ENCODE data around the gene FAM3C.

Gene FAM3C

GRCh38 chr7:121304102-121304658, 91.9 kb downstream of the FAM3C start:
- no peak overlapping the region for H2AFZ ChIP-seq (ENCODE audit: low read length)
- H2AK5ac ChIP-seq (ENCODE audit: low read depth, low read length) = no peak overlapping the region
- no CpG with 5 or more reads among the region's 1 CpG for WGBS, 2 donors (ENCODE audit: extremely low coverage in 2 of 2, insufficient read length in 2 of 2, insufficient replicate concordance in 1 of 2)
- no peaks in the 10 kb centered on the region for H3K27me3 ChIP-seq (ENCODE audit: control insufficient read depth in 3 of 3, insufficient read depth in 3 of 3, low read depth in 1 of 3, low read length in 3 of 3)
- no peaks in the 10 kb centered on the region for H3K79me1 ChIP-seq (ENCODE audit: low read depth, low read length)
- H3K23ac ChIP-seq (ENCODE audit: low read depth, low read length, poor library complexity) = no peak overlapping the region
- H3K9me3 ChIP-seq (replicated peaks in 1 of 2; ENCODE audit: control insufficient read depth in 2 of 2, insufficient read depth in 1 of 2, low read depth in 1 of 2, low read length in 2 of 2) = no peaks in the 10 kb centered on the region
- no peak overlapping the region for H2BK15ac ChIP-seq (ENCODE audit: low read length)
- no peak overlapping the region for H3K4ac ChIP-seq (ENCODE audit: low read length)
- DNase-seq (ENCODE audit: low spot score) = no peak
- H2BK120ac ChIP-seq (ENCODE audit: low read depth, low read length) = no peak overlapping the region
- H3K27ac ChIP-seq (replicated peaks; ENCODE audit: low read length) = no peak overlapping the region
- no peaks in the 10 kb centered on the region for H3K4me1 ChIP-seq (ENCODE audit: control insufficient read depth in 2 of 2, insufficient read depth in 1 of 2, low read depth in 1 of 2, low read length in 2 of 2)
- no peaks in the 10 kb centered on the region for H3K36me3 ChIP-seq (replicated peaks in 1 of 2; ENCODE audit: control insufficient read depth in 2 of 2, insufficient read depth in 2 of 2, low read length in 2 of 2)
- H4K91ac ChIP-seq (ENCODE audit: low read depth, low read length, poor library complexity) = no peak overlapping the region
- no peak overlapping the region for H2BK12ac ChIP-seq (ENCODE audit: low read length)
- no peak overlapping the region for H3K14ac ChIP-seq (ENCODE audit: low read length)
- H4K8ac ChIP-seq (ENCODE audit: low read depth, low read length) = no peak overlapping the region
- no peak overlapping the region for H3K9ac ChIP-seq (ENCODE audit: low read depth, low read length, poor library complexity)
- H3K4me2 ChIP-seq (ENCODE audit: insufficient read depth, low read length, poor library complexity, severe bottlenecking) = no peak overlapping the region
- no peak overlapping the region for H2BK5ac ChIP-seq (ENCODE audit: low read length)
- no peak overlapping the region for H3K4me3 ChIP-seq (ENCODE audit: low read length in 2 of 2)
- H3K18ac ChIP-seq (ENCODE audit: low read length) = no peak overlapping the region

DNA sequence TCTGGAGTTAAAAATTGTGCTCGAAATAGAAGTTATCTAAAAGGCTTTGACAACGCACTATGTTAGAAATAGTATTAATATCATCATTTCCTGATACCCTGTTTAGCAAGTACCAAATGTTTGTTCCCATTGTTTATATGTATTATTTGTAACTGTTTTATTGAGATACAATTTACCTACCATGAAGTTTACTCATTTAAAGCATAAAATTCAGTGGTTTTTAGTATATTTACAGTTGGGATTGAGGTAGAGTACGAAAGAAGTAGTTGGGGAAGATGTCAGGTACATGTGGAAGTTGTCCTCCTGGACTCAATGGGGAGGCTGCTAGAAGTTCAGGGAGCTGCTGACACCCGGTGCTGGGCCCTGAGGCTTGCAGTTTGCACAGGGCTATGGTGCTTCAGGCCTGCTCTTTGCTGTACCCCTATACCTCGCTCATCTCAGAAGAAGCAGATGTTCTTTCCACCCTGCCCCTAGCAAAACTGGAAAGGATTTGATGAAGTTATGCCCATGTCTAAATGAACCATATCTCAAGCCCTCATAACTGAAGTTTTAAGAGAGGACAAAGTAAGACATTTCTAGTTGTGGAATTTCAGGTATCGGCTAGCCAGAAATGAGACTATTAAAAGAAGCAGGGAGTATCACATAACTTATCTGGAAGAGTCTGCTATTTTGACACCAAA, 92.5 kb downstream of the FAM3C start:
- Histone ChIP-seq H2AFZ (ENCODE audit: low read length) (no peak overlapping the region), H3K27ac (replicated peaks; ENCODE audit: low read length) (no peak overlapping the region), H3K23ac (ENCODE audit: low read depth, low read length, poor library complexity) (no peak overlapping the region), H3K4me1 (ENCODE audit: control insufficient read depth in 2 of 2, insufficient read depth in 1 of 2, low read depth in 1 of 2, low read length in 2 of 2) (no peaks in the 10 kb centered on the region), H2BK120ac (ENCODE audit: low read depth, low read length) (no peak overlapping the region), H2BK12ac (ENCODE audit: low read length) (no peak overlapping the region), H3K79me1 (ENCODE audit: low read depth, low read length) (no peaks in the 10 kb centered on the region), H3K4me2 (ENCODE audit: insufficient read depth, low read length, poor library complexity, severe bottlenecking) (no peak overlapping the region), H2BK15ac (ENCODE audit: low read length) (no peak overlapping the region), H3K9me3 (replicated peaks in 1 of 2; ENCODE audit: control insufficient read depth in 2 of 2, insufficient read depth in 1 of 2, low read depth in 1 of 2, low read length in 2 of 2) (no peaks in the 10 kb centered on the region), H4K8ac (ENCODE audit: low read depth, low read length) (no peak overlapping the region), H3K27me3 (ENCODE audit: control insufficient read depth in 3 of 3, insufficient read depth in 3 of 3, low read depth in 1 of 3, low read length in 3 of 3) (no peaks in the 10 kb centered on the region), H3K4ac (ENCODE audit: low read length) (no peak overlapping the region), H2AK5ac (ENCODE audit: low read depth, low read length) (no peak overlapping the region), H3K4me3 (ENCODE audit: low read length in 2 of 2) (no peak overlapping the region), H2BK5ac (ENCODE audit: low read length) (no peak overlapping the region), H4K91ac (ENCODE audit: low read depth, low read length, poor library complexity) (no peak overlapping the region), H3K36me3 (replicated peaks in 1 of 2; ENCODE audit: control insufficient read depth in 2 of 2, insufficient read depth in 2 of 2, low read length in 2 of 2) (no peaks in the 10 kb centered on the region), H3K14ac (ENCODE audit: low read length) (no peak overlapping the region), H3K9ac (ENCODE audit: low read depth, low read length, poor library complexity) (no peak overlapping the region), H3K18ac (ENCODE audit: low read length) (no peak overlapping the region)
- WGBS, 2 donors (ENCODE audit: extremely low coverage in 2 of 2, insufficient read length in 2 of 2, insufficient replicate concordance in 1 of 2) = 100% methylated on average over 1 of the region's 6 CpGs; no CpG with 5 or more reads in 1 of the 2 donors
- DNase-seq (ENCODE audit: low spot score) = no peak

- no peak overlapping the region for H3K4ac ChIP-seq (ENCODE audit: low read length)
- no peaks in the 10 kb centered on the region for H3K27me3 ChIP-seq (ENCODE audit: control insufficient read depth in 3 of 3, insufficient read depth in 3 of 3, low read depth in 1 of 3, low read length in 3 of 3)
- no peaks in the 10 kb centered on the region for H3K79me1 ChIP-seq (ENCODE audit: low read depth, low read length)
- no CpG with 5 or more reads among the region's 8 CpGs for WGBS, 2 donors (ENCODE audit: extremely low coverage in 2 of 2, insufficient read length in 2 of 2, insufficient replicate concordance in 1 of 2)
- H2BK5ac ChIP-seq (ENCODE audit: low read length) = no peak overlapping the region
- H2AK5ac ChIP-seq (ENCODE audit: low read depth, low read length) = no peak overlapping the region
- H3K36me3 ChIP-seq (replicated peaks in 1 of 2; ENCODE audit: control insufficient read depth in 2 of 2, insufficient read depth in 2 of 2, low read length in 2 of 2) = no peaks in the 10 kb centered on the region
- no peak overlapping the region for H3K18ac ChIP-seq (ENCODE audit: low read length)
- no peak overlapping the region for H3K4me2 ChIP-seq (ENCODE audit: insufficient read depth, low read length, poor library complexity, severe bottlenecking)
- no peak for DNase-seq (ENCODE audit: low spot score)
- no peak overlapping the region for H2BK15ac ChIP-seq (ENCODE audit: low read length)
- no peak overlapping the region for H3K14ac ChIP-seq (ENCODE audit: low read length)
- no peak overlapping the region for H2AFZ ChIP-seq (ENCODE audit: low read length)
- H3K23ac ChIP-seq (ENCODE audit: low read depth, low read length, poor library complexity) = no peak overlapping the region
- no peak overlapping the region for H3K9ac ChIP-seq (ENCODE audit: low read depth, low read length, poor library complexity)
- no peak overlapping the region for H3K27ac ChIP-seq (replicated peaks; ENCODE audit: low read length)
- no peak overlapping the region for H2BK120ac ChIP-seq (ENCODE audit: low read depth, low read length)
- H3K4me1 ChIP-seq (ENCODE audit: control insufficient read depth in 2 of 2, insufficient read depth in 1 of 2, low read depth in 1 of 2, low read length in 2 of 2) = peaks cover 0 to 1% of the 10 kb centered on the region in 2 donors
- no peak overlapping the region for H4K91ac ChIP-seq (ENCODE audit: low read depth, low read length, poor library complexity)
- H3K4me3 ChIP-seq (ENCODE audit: low read length in 2 of 2) = no peak overlapping the region
- no peak overlapping the region for H4K8ac ChIP-seq (ENCODE audit: low read depth, low read length)
- H2BK12ac ChIP-seq (ENCODE audit: low read length) = no peak overlapping the region
- no peaks in the 10 kb centered on the region for H3K9me3 ChIP-seq (replicated peaks in 1 of 2; ENCODE audit: control insufficient read depth in 2 of 2, insufficient read depth in 1 of 2, low read depth in 1 of 2, low read length in 2 of 2)
Observed at GRCh38 chr7:121302214-121302745, 93.8 kb downstream of the FAM3C start.

- Histone ChIP-seq H3K9me3 (replicated peaks in 1 of 2; ENCODE audit: control insufficient read depth in 2 of 2, insufficient read depth in 1 of 2, low read depth in 1 of 2, low read length in 2 of 2) (no peaks in the 10 kb centered on the region), H3K9ac (ENCODE audit: low read depth, low read length, poor library complexity) (no peak overlapping the region), H2BK15ac (ENCODE audit: low read length) (no peak overlapping the region), H3K14ac (ENCODE audit: low read length) (no peak overlapping the region), H3K4me3 (ENCODE audit: low read length in 2 of 2) (no peak overlapping the region), H2AFZ (ENCODE audit: low read length) (no peak overlapping the region), H3K4me1 (ENCODE audit: control insufficient read depth in 2 of 2, insufficient read depth in 1 of 2, low read depth in 1 of 2, low read length in 2 of 2) (peaks cover 0 to 1% of the 10 kb centered on the region in 2 donors), H2AK5ac (ENCODE audit: low read depth, low read length) (no peak overlapping the region), H3K27me3 (ENCODE audit: control insufficient read depth in 3 of 3, insufficient read depth in 3 of 3, low read depth in 1 of 3, low read length in 3 of 3) (no peaks in the 10 kb centered on the region), H2BK12ac (ENCODE audit: low read length) (no peak overlapping the region), H2BK5ac (ENCODE audit: low read length) (no peak overlapping the region), H4K91ac (ENCODE audit: low read depth, low read length, poor library complexity) (no peak overlapping the region), H3K4ac (ENCODE audit: low read length) (no peak overlapping the region), H3K23ac (ENCODE audit: low read depth, low read length, poor library complexity) (no peak overlapping the region), H3K27ac (replicated peaks; ENCODE audit: low read length) (no peak overlapping the region), H3K79me1 (ENCODE audit: low read depth, low read length) (no peaks in the 10 kb centered on the region), H2BK120ac (ENCODE audit: low read depth, low read length) (no peak overlapping the region), H4K8ac (ENCODE audit: low read depth, low read length) (no peak overlapping the region), H3K18ac (ENCODE audit: low read length) (no peak overlapping the region), H3K4me2 (ENCODE audit: insufficient read depth, low read length, poor library complexity, severe bottlenecking) (no peak overlapping the region), H3K36me3 (replicated peaks in 1 of 2; ENCODE audit: control insufficient read depth in 2 of 2, insufficient read depth in 2 of 2, low read length in 2 of 2) (no peaks in the 10 kb centered on the region)
- WGBS, 2 donors (ENCODE audit: extremely low coverage in 2 of 2, insufficient read length in 2 of 2, insufficient replicate concordance in 1 of 2) = no CpG with 5 or more reads among the region's 9 CpGs
- no peak for DNase-seq (ENCODE audit: low spot score)
Observed at GRCh38 chr7:121301446-121302213, 94.5 kb downstream of the FAM3C start.
